GM12891 (cell line): ENCODE measurements around the gene PTPRN2.

Experiments
- DNase-seq: peaks from one replicate; pipeline ENCODE4 v3.0.0; 2011; ENCODE audit warnings: low spot score; ENCODE audit not compliant: insufficient read length
- FAIRE-seq: peaks from 2 replicates; lab custom pipeline; 2011; peaks lifted over from hg19 to GRCh38; lab: Jason Lieb, UNC
- PAX5 ChIP-seq: IDR thresholded peaks from 2 replicates; pipeline ENCODE4 v1.6.1; 2011; ENCODE audit warnings: low read length, moderate library complexity, mild to moderate bottlenecking; ENCODE audit not compliant: insufficient read depth, severe bottlenecking
- POLR2A ChIP-seq: IDR thresholded peaks from 2 replicates; pipeline ENCODE4 v1.6.1; 2011; ENCODE audit warnings: low read depth, low read length, control low read depth
- POLR2AphosphoS5 ChIP-seq: IDR thresholded peaks from 2 replicates; pipeline ENCODE4 v1.6.1; 2011; ENCODE audit warnings: low read depth, low read length, control low read depth
- POU2F2 ChIP-seq: IDR thresholded peaks from 2 replicates; pipeline ENCODE4 v1.6.1; 2011; ENCODE audit warnings: low read depth, mild to moderate bottlenecking, control low read depth, low read length, moderate library complexity
- SPI1 ChIP-seq: IDR thresholded peaks from 2 replicates; pipeline ENCODE4 v1.6.1; 2011; ENCODE audit warnings: low read depth, low read length, control low read depth
- TAF1 ChIP-seq: IDR thresholded peaks from 2 replicates; pipeline ENCODE4 v1.6.1; 2011; ENCODE audit warnings: low read depth, low read length, control low read depth

The PTPRN2 gene

GRCh38 chr7:157930441-157930840 lies 657.2 kb downstream of the PTPRN2 start:
- FAIRE-seq (no peak), DNase-seq (no peak)
- TF ChIP-seq POLR2A (no peak), SPI1 (no peak), TAF1 (no peak), POU2F2 (no peak), POLR2AphosphoS5 (no peak), PAX5 (no peak)

DNA sequence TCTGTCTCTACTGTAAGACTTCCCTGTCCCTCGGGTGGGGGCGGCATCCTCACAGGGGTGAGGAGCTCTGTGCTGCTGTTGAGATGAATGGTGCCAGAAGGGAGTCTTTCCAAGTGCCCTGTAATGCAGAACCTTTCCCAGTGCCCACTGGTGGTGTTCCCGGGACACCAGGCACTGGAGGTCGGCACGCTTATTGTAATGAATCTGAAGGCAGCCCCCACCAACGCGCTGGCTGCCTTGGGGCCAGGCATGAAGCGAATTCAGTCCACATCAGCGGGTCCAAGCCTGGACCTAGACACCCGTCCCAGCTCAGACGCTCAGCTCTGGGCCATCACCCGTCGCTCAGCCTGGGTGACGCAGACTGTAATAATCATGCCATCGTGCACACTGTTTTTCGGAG lies 658.0 kb downstream of the PTPRN2 start:
- FAIRE-seq = no peak
- no peak for TF ChIP-seq POLR2A
- TF ChIP-seq SPI1 = no peak
- TF ChIP-seq PAX5 = no peak
- no peak for TF ChIP-seq POLR2AphosphoS5
- no peak for TF ChIP-seq TAF1
- TF ChIP-seq POU2F2 = no peak

GRCh38 chr7:157928808-157929425 lies 658.7 kb downstream of the PTPRN2 start:
- TF ChIP-seq SPI1 (no peak), POU2F2 (no peak), POLR2AphosphoS5 (no peak), PAX5 (no peak), TAF1 (no peak), POLR2A (no peak)
- FAIRE-seq = no peak
- DNase-seq = no peak

More for the DNA sequence above, 658.0 kb downstream of the PTPRN2 start:
- no peak for DNase-seq

DNA sequence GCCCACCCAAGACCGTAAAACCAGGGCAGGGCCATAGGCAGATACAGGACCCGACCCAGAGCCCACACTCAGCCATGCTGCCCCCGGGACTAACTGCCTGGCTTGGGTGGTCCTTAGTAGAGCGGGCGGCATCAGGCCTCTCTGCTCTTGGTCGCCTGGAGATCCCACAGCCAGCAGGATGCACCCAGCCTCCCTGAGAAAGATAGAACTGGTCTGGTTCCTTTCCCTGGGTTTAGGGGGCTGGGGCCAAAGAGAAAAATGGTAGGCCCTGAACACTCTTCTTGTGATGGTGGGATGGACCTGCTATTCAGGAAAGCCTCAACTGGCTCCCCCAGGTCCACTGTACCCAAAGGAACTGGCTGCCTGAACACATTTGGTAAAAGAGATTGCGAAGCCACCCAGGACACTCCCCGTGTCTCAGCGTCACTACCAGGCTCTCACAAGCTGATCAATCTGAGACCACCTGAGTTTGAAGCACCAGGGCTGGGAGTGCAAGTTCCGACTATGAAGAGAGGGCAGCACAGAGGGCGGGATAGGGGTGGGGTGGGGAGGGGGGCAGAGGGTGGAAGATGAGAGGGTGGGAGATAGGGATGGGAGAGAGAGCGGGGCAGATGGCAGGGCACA lies 659.3 kb downstream of the PTPRN2 start:
- TF ChIP-seq POLR2A = no peak
- TF ChIP-seq SPI1 = no peak
- TF ChIP-seq TAF1 = no peak
- no peak for TF ChIP-seq POLR2AphosphoS5
- no peak for TF ChIP-seq POU2F2
- TF ChIP-seq PAX5 = no peak
- FAIRE-seq = no peak
- no peak for DNase-seq

GRCh38 chr7:157927313-157927925 lies 660.2 kb downstream of the PTPRN2 start:
- FAIRE-seq (no peak), DNase-seq (no peak)
- TF ChIP-seq POLR2A = no peak
- TF ChIP-seq POLR2AphosphoS5 = no peak
- TF ChIP-seq SPI1 = no peak
- no peak for TF ChIP-seq TAF1
- TF ChIP-seq POU2F2 = no peak
- TF ChIP-seq PAX5 = no peak

GRCh38 chr7:157926521-157927150 lies 661.0 kb downstream of the PTPRN2 start:
- DNase-seq (no peak), FAIRE-seq (no peak)
- TF ChIP-seq POU2F2 = no peak

DNA sequence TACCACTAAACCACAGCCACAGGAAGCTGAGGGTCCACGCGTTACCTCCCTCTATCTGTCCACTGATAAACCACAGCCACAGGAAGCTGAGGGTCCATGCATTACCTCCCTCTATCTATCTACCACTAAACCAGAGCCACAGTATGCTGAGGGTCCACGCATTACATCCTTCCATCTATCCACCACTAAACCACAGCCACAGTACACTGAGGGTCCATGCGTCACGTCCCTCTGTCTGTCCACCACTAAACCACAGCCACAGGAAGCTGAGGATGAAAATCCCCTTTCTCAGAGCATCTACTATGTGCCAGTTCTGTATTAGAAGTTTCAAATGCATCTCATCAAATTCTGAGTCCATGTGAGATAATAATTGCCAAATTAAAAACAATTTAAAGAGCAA lies 661.5 kb downstream of the PTPRN2 start:
- DNase-seq (no peak), FAIRE-seq (no peak)
- no peak for TF ChIP-seq TAF1
- no peak for TF ChIP-seq PAX5
- TF ChIP-seq POLR2AphosphoS5 = no peak
- TF ChIP-seq POU2F2 = no peak
- no peak for TF ChIP-seq SPI1
- TF ChIP-seq POLR2A = no peak

DNA sequence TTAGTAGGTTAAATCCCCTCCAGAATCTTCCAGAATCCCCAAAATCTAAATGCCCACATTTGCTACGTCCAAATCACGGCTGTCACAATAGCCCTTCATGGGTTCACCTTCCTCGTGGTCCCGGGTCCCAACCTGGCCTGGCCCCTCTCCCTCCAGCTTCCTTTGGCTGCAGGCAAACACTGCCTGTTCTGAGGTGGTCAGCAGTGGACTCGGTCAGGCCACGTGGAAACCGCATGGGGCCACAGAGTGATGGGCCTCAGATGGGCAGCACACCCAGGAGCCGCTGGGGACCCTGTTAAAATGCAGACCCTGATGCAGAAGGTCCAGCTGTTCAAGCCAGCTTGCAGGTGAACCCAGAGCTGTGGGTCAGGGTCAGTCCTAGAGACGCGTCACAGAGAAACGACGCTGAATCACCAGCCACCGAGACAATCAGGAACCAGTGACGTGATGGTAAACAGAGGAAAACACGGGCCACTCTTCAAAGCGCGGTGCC lies 662.2 kb downstream of the PTPRN2 start:
- no peak for DNase-seq
- FAIRE-seq = no peak
- no peak for TF ChIP-seq SPI1
- TF ChIP-seq TAF1 = no peak
- no peak for TF ChIP-seq POLR2AphosphoS5
- no peak for TF ChIP-seq PAX5
- no peak for TF ChIP-seq POU2F2
- no peak for TF ChIP-seq POLR2A

GRCh38 chr7:157923903-157924630 lies 663.6 kb downstream of the PTPRN2 start:
- TF ChIP-seq TAF1 (no peak), POU2F2 (no peak), POLR2AphosphoS5 (no peak)
- DNase-seq (no peak), FAIRE-seq (no peak)

GRCh38 chr7:157922576-157922975 lies 665.0 kb downstream of the PTPRN2 start:
- FAIRE-seq (no peak), DNase-seq (no peak)
- no peak for TF ChIP-seq SPI1
- TF ChIP-seq PAX5 = no peak
- TF ChIP-seq POLR2AphosphoS5 = no peak
- no peak for TF ChIP-seq POU2F2
- no peak for TF ChIP-seq POLR2A
- no peak for TF ChIP-seq TAF1
